ENCODE measurements around the gene RGS8. TPM values are rescaled to one million over a fixed set of nuclear protein-coding genes. Genes with fewer than 3 reads are reported as not detected.

Gene RGS8
- total and polyA plus RNA-seq, 4 donors = 0.10 TPM; not detected in 3

DNA sequence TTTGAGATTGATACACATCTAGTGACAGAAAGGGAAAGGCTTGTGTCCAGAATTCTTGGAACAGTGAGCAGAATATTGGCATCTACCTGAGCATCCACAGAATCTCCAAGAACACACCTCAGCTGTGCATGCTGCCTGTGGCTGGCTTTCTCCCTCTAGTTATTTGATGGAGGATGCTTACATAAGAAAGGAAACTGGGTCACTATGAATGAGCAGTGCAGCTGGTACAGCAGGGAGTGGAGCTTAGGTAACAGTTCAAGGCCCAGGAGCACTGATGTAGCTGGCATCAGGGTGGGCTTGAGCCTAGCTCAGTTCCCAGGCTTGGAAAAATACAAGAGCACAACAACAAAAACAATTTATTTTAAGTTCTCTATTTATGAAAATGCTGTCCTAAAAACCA, 26.3 kb downstream of the RGS8 start:
- DNase-seq = no peak
- peaks cover 2% of the 10 kb centered on the region for H3K9me3 ChIP-seq (ENCODE audit: control insufficient read depth, low read length)
- H3K27me3 ChIP-seq (ENCODE audit: control insufficient read depth in 1 of 2, insufficient read depth in 2 of 2, low read length in 1 of 2) = peaks cover 0 to 1% of the 10 kb centered on the region in 2 donors
- no peak overlapping the region for H3K4me3 ChIP-seq (ENCODE audit: low read length in 2 of 2)
- ATAC-seq (ENCODE audit: low FRiP score) = no peak
- H3K36me3 ChIP-seq (ENCODE audit: control insufficient read depth in 1 of 2, insufficient read depth in 2 of 2, low read length in 1 of 2) = no peaks in the 10 kb centered on the region
- intact Hi-C loops (cut with DNase I) = no loop called here
- no peak overlapping the region for H3K27ac ChIP-seq (ENCODE audit: low read depth in 1 of 2, low read length in 2 of 2)
- no peaks in the 10 kb centered on the region for H3K4me1 ChIP-seq (ENCODE audit: control insufficient read depth in 1 of 2, insufficient read depth in 2 of 2, low read length in 2 of 2)

DNA sequence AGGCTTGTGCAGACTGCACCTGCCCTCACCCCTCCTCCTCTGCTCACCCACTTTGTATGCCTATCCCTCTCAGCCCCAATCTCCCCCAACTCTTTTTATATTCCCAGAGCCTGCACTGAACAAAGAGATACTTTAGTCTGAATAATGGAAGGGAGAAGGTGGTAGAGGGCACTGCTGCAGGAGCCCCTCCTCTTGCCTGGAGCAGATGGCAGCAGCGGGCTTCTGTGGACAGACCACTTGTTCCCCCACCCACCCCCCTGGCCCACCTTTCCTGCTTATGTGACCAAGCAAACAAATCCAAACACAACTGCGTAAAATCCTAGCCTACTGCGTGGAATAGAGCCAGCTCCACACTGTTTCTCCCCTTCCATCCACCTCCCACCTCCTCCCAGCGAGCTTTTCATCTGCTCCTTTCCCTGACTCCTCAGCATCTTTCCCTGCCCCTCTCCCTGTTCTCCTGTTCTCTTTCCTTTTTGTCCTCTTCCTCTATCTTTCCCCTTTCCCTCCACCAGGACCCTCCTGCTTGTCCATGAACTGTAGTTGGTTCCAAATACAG, 27.5 kb downstream of the RGS8 start:
- ATAC-seq (ENCODE audit: low FRiP score) = no peak
- H3K36me3 ChIP-seq (ENCODE audit: control insufficient read depth in 1 of 2, insufficient read depth in 2 of 2, low read length in 1 of 2) = no peaks in the 10 kb centered on the region
- no peak overlapping the region for H3K4me3 ChIP-seq (ENCODE audit: low read length in 2 of 2)
- peaks cover 2% of the 10 kb centered on the region for H3K9me3 ChIP-seq (ENCODE audit: control insufficient read depth, low read length)
- peaks cover 0 to 1% of the 10 kb centered on the region in 2 donors for H3K27me3 ChIP-seq (ENCODE audit: control insufficient read depth in 1 of 2, insufficient read depth in 2 of 2, low read length in 1 of 2)
- H3K27ac ChIP-seq (ENCODE audit: low read depth in 1 of 2, low read length in 2 of 2) = no peak overlapping the region
- intact Hi-C loops (cut with DNase I) = no loop called here
- DNase-seq = no peak
- H3K4me1 ChIP-seq (ENCODE audit: control insufficient read depth in 1 of 2, insufficient read depth in 2 of 2, low read length in 2 of 2) = no peaks in the 10 kb centered on the region
- WGBS, 2 donors = 91 to 100% methylated on average over 4 of the region's 4 CpGs

DNA sequence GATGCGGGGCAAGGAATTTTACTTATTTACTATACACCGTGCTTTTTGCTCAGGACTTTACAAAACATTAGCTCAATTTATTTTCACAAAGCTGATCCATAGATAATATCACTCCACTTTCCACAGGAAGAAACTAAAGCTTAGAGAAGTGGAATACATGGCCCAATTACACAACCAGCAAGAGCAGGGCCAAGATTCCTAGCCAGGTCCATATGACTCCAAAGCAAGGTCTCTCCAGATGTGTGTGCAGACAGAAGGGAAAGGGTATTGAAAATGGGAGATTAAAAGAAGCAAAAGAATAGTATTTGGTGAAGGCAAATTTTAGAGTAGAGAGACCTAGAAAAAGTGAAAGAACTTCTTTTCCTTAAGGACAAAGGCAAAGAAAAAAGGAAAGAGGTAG, 30.4 kb downstream of the RGS8 start:
- Histone ChIP-seq H3K27me3 (ENCODE audit: control insufficient read depth in 1 of 2, insufficient read depth in 2 of 2, low read length in 1 of 2) (no peaks in the 10 kb centered on the region), H3K36me3 (ENCODE audit: control insufficient read depth in 1 of 2, insufficient read depth in 2 of 2, low read length in 1 of 2) (no peaks in the 10 kb centered on the region), H3K4me3 (ENCODE audit: low read length in 2 of 2) (no peak overlapping the region), H3K9me3 (ENCODE audit: control insufficient read depth, low read length) (peaks cover 2% of the 10 kb centered on the region), H3K4me1 (ENCODE audit: control insufficient read depth in 1 of 2, insufficient read depth in 2 of 2, low read length in 2 of 2) (no peaks in the 10 kb centered on the region), H3K27ac (ENCODE audit: low read depth in 1 of 2, low read length in 2 of 2) (no peak overlapping the region)
- WGBS, 2 donors = 90 to 96% methylated on average over 2 of the region's 2 CpGs
- intact Hi-C loops (cut with DNase I) = no loop called here
- DNase-seq (no peak), ATAC-seq (ENCODE audit: low FRiP score) (no peak)

DNA sequence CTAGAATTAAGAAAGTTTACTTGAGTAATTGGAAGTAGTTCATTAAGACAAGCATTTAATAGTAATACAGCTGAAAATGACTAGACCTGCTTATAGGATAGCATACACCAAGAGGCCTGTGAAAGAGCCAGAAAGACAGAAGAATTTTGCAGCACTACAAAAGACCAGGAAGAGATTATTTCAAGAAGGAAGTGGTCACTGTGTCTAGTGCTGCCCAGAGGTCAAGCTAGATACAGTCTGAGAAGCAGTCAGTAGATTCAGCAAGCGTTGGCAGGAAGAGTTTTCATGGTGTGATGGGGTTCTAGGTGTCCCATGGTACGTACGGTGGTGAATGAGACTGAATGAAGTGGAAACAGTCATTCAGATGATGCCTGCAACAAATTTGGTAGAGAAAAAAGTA, 31.5 kb downstream of the RGS8 start:
- Histone ChIP-seq H3K36me3 (ENCODE audit: control insufficient read depth in 1 of 2, insufficient read depth in 2 of 2, low read length in 1 of 2) (no peaks in the 10 kb centered on the region), H3K9me3 (ENCODE audit: control insufficient read depth, low read length) (peaks cover 2% of the 10 kb centered on the region), H3K27ac (ENCODE audit: low read depth in 1 of 2, low read length in 2 of 2) (no peak overlapping the region), H3K4me1 (ENCODE audit: control insufficient read depth in 1 of 2, insufficient read depth in 2 of 2, low read length in 2 of 2) (no peaks in the 10 kb centered on the region), H3K4me3 (ENCODE audit: low read length in 2 of 2) (no peak overlapping the region), H3K27me3 (ENCODE audit: control insufficient read depth in 1 of 2, insufficient read depth in 2 of 2, low read length in 1 of 2) (no peaks in the 10 kb centered on the region)
- 83 to 84% methylated on average over 3 of the region's 3 CpGs for WGBS, 2 donors
- intact Hi-C loops (cut with DNase I) = no loop called here
- DNase-seq = no peak
- ATAC-seq (ENCODE audit: low FRiP score) = no peak

DNA sequence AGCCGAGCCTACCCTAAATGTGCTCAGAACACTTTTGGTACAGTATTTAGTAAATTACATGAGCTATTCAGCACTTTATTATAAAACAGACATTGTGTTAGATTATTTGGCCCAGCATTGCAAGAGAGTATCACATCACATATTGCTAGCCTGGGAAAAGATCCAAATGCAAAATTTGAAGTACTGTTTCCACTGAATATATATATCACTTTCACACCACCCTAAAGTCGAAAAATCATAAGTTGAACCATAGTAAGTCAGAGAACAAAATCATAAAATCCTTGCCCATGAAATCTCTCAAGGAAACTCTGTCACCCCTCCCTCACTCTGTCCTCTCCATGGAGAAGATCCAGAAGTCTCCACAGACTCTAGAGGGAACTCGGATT, 33.1 kb downstream of the RGS8 start:
- Histone ChIP-seq H3K9me3 (ENCODE audit: control insufficient read depth, low read length) (peaks cover 2% of the 10 kb centered on the region), H3K4me3 (ENCODE audit: low read length in 2 of 2) (no peak overlapping the region), H3K27me3 (ENCODE audit: control insufficient read depth in 1 of 2, insufficient read depth in 2 of 2, low read length in 1 of 2) (no peaks in the 10 kb centered on the region), H3K36me3 (ENCODE audit: control insufficient read depth in 1 of 2, insufficient read depth in 2 of 2, low read length in 1 of 2) (no peaks in the 10 kb centered on the region), H3K4me1 (ENCODE audit: control insufficient read depth in 1 of 2, insufficient read depth in 2 of 2, low read length in 2 of 2) (no peaks in the 10 kb centered on the region), H3K27ac (ENCODE audit: low read depth in 1 of 2, low read length in 2 of 2) (no peak overlapping the region)
- no peak for ATAC-seq (ENCODE audit: low FRiP score)
- WGBS, 2 donors = 51 to 54% methylated on average over 3 of the region's 3 CpGs
- DNase-seq = no peak
- intact Hi-C loops (cut with DNase I) = no loop called here

DNA sequence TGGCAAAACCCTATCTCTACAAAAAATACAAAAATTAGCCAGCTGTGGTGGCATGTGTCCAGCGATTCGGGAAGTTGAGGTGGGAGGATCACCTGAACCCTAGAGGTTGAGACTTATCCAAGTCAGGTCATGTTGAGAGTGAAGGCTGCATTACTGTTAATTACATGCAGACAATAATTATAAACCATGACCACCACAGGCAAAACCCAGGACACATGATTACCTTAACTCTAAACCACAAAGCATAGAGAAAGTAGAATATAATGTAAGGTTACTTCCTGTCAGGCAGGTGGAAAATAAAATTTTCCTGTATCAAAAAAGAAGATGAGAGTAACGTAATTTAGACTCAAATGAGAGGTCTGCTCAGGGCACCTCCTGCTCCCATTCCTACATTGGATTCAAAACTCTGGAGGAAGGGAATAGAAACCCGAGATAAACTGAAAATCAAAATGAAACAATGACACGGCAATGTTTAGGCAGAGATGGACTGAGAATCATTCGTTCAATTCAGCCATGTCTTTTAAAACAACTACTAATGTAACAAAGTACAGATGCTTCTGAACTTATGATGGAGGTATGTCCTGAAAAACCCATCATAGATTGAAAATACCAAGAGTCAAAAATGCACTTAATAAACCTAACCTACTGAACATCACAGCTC, 33.6 kb downstream of the RGS8 start:
- peaks cover 2% of the 10 kb centered on the region for H3K9me3 ChIP-seq (ENCODE audit: control insufficient read depth, low read length)
- ATAC-seq (ENCODE audit: low FRiP score) (no peak), DNase-seq (no peak)
- WGBS, 2 donors = 82 to 84% methylated on average over 6 of the region's 6 CpGs
- H3K4me3 ChIP-seq (ENCODE audit: low read length in 2 of 2) = no peak overlapping the region
- H3K4me1 ChIP-seq (ENCODE audit: control insufficient read depth in 1 of 2, insufficient read depth in 2 of 2, low read length in 2 of 2) = no peaks in the 10 kb centered on the region
- H3K27ac ChIP-seq (ENCODE audit: low read depth in 1 of 2, low read length in 2 of 2) = no peak overlapping the region
- intact Hi-C loops (cut with DNase I) = no loop called here
- H3K36me3 ChIP-seq (ENCODE audit: control insufficient read depth in 1 of 2, insufficient read depth in 2 of 2, low read length in 1 of 2) = no peaks in the 10 kb centered on the region
- H3K27me3 ChIP-seq (ENCODE audit: control insufficient read depth in 1 of 2, insufficient read depth in 2 of 2, low read length in 1 of 2) = no peaks in the 10 kb centered on the region

DNA sequence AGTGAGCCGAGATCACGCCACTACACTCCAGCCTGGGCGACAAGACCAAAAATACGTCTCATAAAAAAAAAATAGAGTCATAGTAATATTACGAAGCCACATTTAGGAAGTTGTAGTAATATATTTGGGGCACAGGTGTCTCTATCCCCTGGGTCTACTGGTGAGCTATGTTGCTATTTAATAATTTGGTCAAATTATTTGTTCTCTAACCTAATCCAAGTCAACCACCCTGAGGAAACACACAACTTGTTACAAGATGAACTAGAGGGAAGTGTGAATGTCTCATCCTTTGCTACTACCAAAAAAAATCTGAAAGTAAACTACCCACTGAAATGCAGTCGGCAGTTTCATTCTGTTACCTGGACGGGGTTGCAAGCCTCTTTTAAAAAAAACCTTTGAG, 35.3 kb downstream of the RGS8 start:
- ATAC-seq (ENCODE audit: low FRiP score) = no peak
- Histone ChIP-seq H3K4me1 (ENCODE audit: control insufficient read depth in 1 of 2, insufficient read depth in 2 of 2, low read length in 2 of 2) (no peaks in the 10 kb centered on the region), H3K27ac (ENCODE audit: low read depth in 1 of 2, low read length in 2 of 2) (no peak overlapping the region), H3K9me3 (ENCODE audit: control insufficient read depth, low read length) (no peaks in the 10 kb centered on the region), H3K36me3 (ENCODE audit: control insufficient read depth in 1 of 2, insufficient read depth in 2 of 2, low read length in 1 of 2) (no peaks in the 10 kb centered on the region), H3K4me3 (ENCODE audit: low read length in 2 of 2) (no peak overlapping the region), H3K27me3 (ENCODE audit: control insufficient read depth in 1 of 2, insufficient read depth in 2 of 2, low read length in 1 of 2) (no peaks in the 10 kb centered on the region)
- intact Hi-C loops (cut with DNase I) = loop anchor here in 1 of 2 donors (5.0 kb wide), 1 partner anchor 38 kb away; no protein-coding TSS in a partner anchor
- DNase-seq = no peak
- 94% methylated on average over 7 of the region's 7 CpGs for WGBS, 2 donors

DNA sequence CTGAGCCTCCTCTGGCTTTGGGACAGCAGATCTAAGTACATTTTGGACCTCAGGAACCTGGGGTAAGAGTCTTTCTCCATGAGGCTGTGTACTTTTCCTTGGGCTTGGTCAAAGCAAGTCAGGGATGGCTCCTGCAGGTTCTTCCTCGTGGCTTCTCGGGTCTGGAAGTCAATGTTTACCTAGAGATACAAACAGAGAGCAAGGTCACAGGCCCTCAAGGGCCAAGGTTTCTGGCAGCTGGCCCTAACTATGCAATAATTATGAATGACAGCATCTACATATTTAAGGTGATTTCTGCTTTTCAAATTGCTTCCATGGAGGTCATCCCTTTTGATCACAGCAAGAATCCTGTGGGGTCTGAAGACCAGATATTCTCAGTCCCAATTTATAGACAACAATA, 37.6 kb downstream of the RGS8 start:
- H3K36me3 ChIP-seq (ENCODE audit: control insufficient read depth in 1 of 2, insufficient read depth in 2 of 2, low read length in 1 of 2) = no peaks in the 10 kb centered on the region
- H3K4me3 ChIP-seq (ENCODE audit: low read length in 2 of 2) = no peak overlapping the region
- intact Hi-C loops (cut with DNase I) = loop anchor here in 1 of 2 donors (5.0 kb wide), 1 partner anchor 41 kb away; no protein-coding TSS in a partner anchor
- 78 to 86% methylated on average over 2 of the region's 2 CpGs for WGBS, 2 donors
- DNase-seq (no peak), ATAC-seq (ENCODE audit: low FRiP score) (no peak)
- no peaks in the 10 kb centered on the region for H3K27me3 ChIP-seq (ENCODE audit: control insufficient read depth in 1 of 2, insufficient read depth in 2 of 2, low read length in 1 of 2)
- H3K9me3 ChIP-seq (ENCODE audit: control insufficient read depth, low read length) = no peaks in the 10 kb centered on the region
- no peaks in the 10 kb centered on the region for H3K4me1 ChIP-seq (ENCODE audit: control insufficient read depth in 1 of 2, insufficient read depth in 2 of 2, low read length in 2 of 2)
- no peak overlapping the region for H3K27ac ChIP-seq (ENCODE audit: low read depth in 1 of 2, low read length in 2 of 2)

DNA sequence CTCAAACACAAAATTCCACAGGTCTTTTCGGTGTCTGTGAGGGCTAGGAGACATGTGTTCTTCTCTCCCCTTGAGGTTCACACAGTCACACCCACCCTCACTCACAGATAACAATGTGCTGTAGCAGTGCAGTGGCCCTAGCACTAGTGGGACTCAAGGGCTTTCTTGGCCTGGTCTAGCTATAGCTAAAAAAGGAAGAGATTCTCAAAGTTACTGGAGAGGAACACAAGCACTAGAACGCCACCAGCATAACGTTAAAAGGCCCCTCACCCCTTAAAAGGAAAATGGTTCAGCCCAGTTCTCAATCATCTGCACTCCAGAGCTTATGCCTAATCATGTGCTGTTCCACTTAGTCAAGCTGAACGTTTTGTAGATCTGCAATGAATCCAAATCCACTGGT, 39.5 kb downstream of the RGS8 start:
- DNase-seq (no peak), ATAC-seq (ENCODE audit: low FRiP score) (no peak)
- Histone ChIP-seq H3K4me3 (ENCODE audit: low read length in 2 of 2) (no peak overlapping the region), H3K9me3 (ENCODE audit: control insufficient read depth, low read length) (no peaks in the 10 kb centered on the region), H3K36me3 (ENCODE audit: control insufficient read depth in 1 of 2, insufficient read depth in 2 of 2, low read length in 1 of 2) (no peaks in the 10 kb centered on the region), H3K27me3 (ENCODE audit: control insufficient read depth in 1 of 2, insufficient read depth in 2 of 2, low read length in 1 of 2) (no peaks in the 10 kb centered on the region), H3K4me1 (ENCODE audit: control insufficient read depth in 1 of 2, insufficient read depth in 2 of 2, low read length in 2 of 2) (no peaks in the 10 kb centered on the region), H3K27ac (ENCODE audit: low read depth in 1 of 2, low read length in 2 of 2) (no peak overlapping the region)
- intact Hi-C loops (cut with DNase I) = loop anchor here in 1 of 2 donors (5.0 kb wide), 1 partner anchor 42 kb away; no protein-coding TSS in a partner anchor
- 69 to 73% methylated on average over 4 of the region's 4 CpGs for WGBS, 2 donors

Data from aorta (tissue), 5 donors.